GM12878 (cell line): ENCODE measurements around the gene SLC6A17. TPM values are rescaled to one million over a fixed set of nuclear protein-coding genes. Genes with fewer than 3 reads are reported as not detected.

Experiments
- DPF2 ChIP-seq: fragments of 450-650 bp; IDR thresholded peaks from 2 replicates; pipeline ENCODE4 v1.6.1; 2017; ENCODE audit warnings: mild to moderate bottlenecking
- IRF3 ChIP-seq: fragments of 450-650 bp; IDR thresholded peaks from 2 replicates; pipeline ENCODE4 v1.6.1; 2014; ENCODE audit warnings: mild to moderate bottlenecking
- MXI1 ChIP-seq: fragments of 150-350 bp; IDR thresholded peaks from 2 replicates; pipeline ENCODE4 v1.6.1; 2011; ENCODE audit warnings: low read depth, mild to moderate bottlenecking, inconsistent platforms, low read length, improper control_type of control experiment
- MYC ChIP-seq: IDR thresholded peaks from 2 replicates; pipeline ENCODE4 v1.6.1; 2011; ENCODE audit warnings: mild to moderate bottlenecking, low read length, moderate library complexity, inconsistent platforms; ENCODE audit not compliant: insufficient read depth, insufficient replicate concordance, insufficient read length, severe bottlenecking
- NBN ChIP-seq: fragments of 450-650 bp; IDR thresholded peaks from 2 replicates; pipeline ENCODE4 v1.6.1; 2016
- PKNOX1 ChIP-seq: fragments of 450-650 bp; IDR thresholded peaks from 2 replicates; pipeline ENCODE4 v1.6.1; 2016; ENCODE audit warnings: mild to moderate bottlenecking
- SIN3A ChIP-seq: IDR thresholded peaks from 2 replicates; pipeline ENCODE4 v1.6.1; 2012; ENCODE audit warnings: low read depth, low read length, improper control_type of control experiment
- SP1 ChIP-seq: IDR thresholded peaks from one replicate; pipeline ENCODE4 v1.6.1; 2011; ENCODE audit warnings: low read depth, low read length
- TARDBP ChIP-seq: IDR thresholded peaks from 2 replicates; pipeline ENCODE4 v1.6.1; 2016; ENCODE audit warnings: borderline replicate concordance
- TCF7 ChIP-seq: IDR thresholded peaks from 2 replicates; pipeline ENCODE4 v1.6.1; 2014; ENCODE audit warnings: antibody characterized with exemption, borderline replicate concordance
- polyA plus RNA-seq, 11 experiments: library from polyadenylated mRNA; depleted of rRNA in 4 of 11; unstranded in 6 of 11; stranded (reverse) in 5 of 11; fragments of >200 nt; fragmentation: Nextera tagmentation in 4 of 11; fragmentation: Illumina TruSeq in 1 of 11; extraction: Ambion mirVana in 4 of 11; extraction: Trizol in 1 of 11; gene quantifications; 1 replicate in 1 of 11; 2 replicates in 10 of 11; pipeline versions ENCODE4 v1.2.1 to v1.2.3, GENCODE V29; 2011 to 2016; ENCODE audit warnings: inconsistent platforms in 2 of 11, missing spikeins in 2 of 11, low read depth in 1 of 11
- total RNA-seq, 4 experiments: library from RNA; depleted of rRNA in 3 of 4; stranded (reverse); fragments of >200 nt in 3 of 4; fragmentation: Illumina TruSeq in 1 of 4; extraction: Trizol in 1 of 4; gene quantifications; 2 replicates each; pipeline versions ENCODE4 v1.2.1 to v1.2.3, GENCODE V29; 2013 to 2021

SLC6A17 gene
- total and polyA plus RNA-seq, 10 of the 15 experiments (the other 5 are each of a cell fraction or from before 2014, with no cell fraction given) = not detected

DNA sequence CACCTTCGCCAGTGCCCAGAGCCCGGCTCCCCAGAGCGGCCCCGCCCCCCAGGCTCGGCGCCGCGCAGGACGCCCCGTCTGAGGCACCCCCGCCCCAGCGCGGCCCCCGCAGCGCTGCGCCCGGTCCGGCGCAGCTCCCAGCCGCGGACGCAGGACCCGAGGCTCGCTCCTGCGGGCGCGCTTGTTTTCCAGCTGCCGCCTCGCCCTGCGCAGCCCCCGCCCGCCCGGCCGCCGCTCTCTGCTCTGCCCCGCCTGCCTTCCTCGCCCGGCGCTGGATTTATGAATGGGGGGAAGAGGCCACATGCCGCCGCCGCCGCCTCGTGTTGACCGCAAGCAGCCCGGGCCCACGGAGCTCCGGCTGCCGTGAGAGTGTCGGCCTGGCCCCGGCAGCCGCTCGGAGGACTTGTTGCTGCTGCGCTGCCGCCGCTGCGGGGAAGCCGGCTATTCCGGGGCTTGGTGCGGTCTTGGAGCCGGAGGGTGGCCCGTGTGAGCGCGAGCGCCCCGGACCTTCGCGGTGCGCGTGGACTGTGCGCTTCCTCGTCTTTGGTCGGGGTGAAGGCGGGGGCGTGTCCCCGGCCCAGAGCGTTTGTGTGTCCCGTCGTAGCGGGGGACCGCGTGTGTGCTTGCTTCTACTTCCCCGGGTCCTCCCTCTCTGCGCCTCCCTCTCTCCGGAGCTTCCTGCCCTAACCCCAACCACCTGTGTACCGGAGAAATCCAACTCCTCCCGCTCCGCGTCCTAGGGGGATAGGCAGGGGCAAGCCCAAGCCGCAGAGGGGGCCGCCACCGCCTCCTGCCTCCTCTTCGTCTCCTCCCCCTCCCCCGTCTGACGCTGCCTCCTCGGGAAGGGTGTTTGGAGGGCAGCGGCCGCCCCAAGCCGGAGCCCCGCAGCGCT lies 60.6 kb downstream of the SLC6A17 start (continued):
- TF ChIP-seq MXI1 (peak; percentile 25; the same call in 1 of the 2 replicates), DPF2 (0 out of 2 replicates have a peak, but pooled peaks have one; percentile 13), NBN (peak; percentile 61; the same call in 1 of the 2 replicates), TCF7 (no peak), SIN3A (no peak), IRF3 (no peak), MYC (no peak), TARDBP (no peak), SP1 (no peak), PKNOX1 (no peak)
